Keratinocyte (primary cell): ENCODE data around the gene TNFSF8.

ENCODE experiments used
- EZH2 ChIP-seq: IDR thresholded peaks from one replicate; pipeline ENCODE4 v1.6.1; 2012; ENCODE audit warnings: inconsistent platforms, mild to moderate bottlenecking, low read length, moderate library complexity
- TF ChIP-seq, protein P1 (sequence below), 3 experiments: IDR thresholded peaks in 1 of 3; conservative IDR thresholded peaks in 1 of 3; optimal IDR thresholded peaks in 1 of 3; 2 replicates in 2 of 3; 3 replicates in 1 of 3; pipeline versions ENCODE3 to v1.5.1; 2011; ENCODE audit warnings: low read length in 3 of 3, mild to moderate bottlenecking in 3 of 3, moderate library complexity in 2 of 3, control low read depth in 1 of 3, inconsistent platforms in 1 of 3; ENCODE audit not compliant: insufficient read depth in 2 of 3; ENCODE audit errors: extremely low read depth in 1 of 3

DNA sequence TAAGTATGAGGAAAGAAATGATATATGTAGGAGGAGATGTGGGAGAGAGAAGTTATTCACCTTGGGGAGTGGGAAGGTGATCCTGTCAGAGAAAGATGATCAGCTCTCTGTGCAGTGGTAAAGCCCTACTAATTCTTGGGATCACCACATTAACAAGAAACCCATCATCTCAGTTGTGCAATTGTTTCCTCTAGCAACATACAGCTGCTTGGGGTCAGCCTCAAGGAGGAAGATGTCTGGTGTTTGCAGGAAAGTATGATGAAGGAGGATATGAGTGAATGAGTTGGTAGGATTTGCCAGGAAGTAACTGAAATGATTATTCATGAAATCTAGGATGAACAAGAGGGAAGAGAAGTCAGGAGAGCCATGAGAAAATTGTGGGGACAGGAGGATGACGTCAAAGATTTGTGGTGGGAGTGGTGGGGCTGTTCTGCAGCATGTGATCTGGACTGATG, 50.1 kb downstream of the TNFSF8 start:
- TF ChIP-seq EZH2: no peak
- TF ChIP-seq, protein P1, sequence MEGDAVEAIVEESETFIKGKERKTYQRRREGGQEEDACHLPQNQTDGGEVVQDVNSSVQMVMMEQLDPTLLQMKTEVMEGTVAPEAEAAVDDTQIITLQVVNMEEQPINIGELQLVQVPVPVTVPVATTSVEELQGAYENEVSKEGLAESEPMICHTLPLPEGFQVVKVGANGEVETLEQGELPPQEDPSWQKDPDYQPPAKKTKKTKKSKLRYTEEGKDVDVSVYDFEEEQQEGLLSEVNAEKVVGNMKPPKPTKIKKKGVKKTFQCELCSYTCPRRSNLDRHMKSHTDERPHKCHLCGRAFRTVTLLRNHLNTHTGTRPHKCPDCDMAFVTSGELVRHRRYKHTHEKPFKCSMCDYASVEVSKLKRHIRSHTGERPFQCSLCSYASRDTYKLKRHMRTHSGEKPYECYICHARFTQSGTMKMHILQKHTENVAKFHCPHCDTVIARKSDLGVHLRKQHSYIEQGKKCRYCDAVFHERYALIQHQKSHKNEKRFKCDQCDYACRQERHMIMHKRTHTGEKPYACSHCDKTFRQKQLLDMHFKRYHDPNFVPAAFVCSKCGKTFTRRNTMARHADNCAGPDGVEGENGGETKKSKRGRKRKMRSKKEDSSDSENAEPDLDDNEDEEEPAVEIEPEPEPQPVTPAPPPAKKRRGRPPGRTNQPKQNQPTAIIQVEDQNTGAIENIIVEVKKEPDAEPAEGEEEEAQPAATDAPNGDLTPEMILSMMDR (optimal IDR thresholded peaks at IDR 0.05 in 1 of 3, IDR thresholded peaks at IDR 0.05 in 1 of 3, conservative IDR thresholded peaks at IDR 0.05 in 1 of 3; ENCODE audit: extremely low read depth in 1 of 3, insufficient read depth in 2 of 3, low read length in 3 of 3): no peak
